Muscle of leg (tissue), 11 donors: Measurements from ENCODE around the gene NEGR1. TPM values are rescaled to one million over a fixed set of nuclear protein-coding genes. Genes with fewer than 3 reads are reported as not detected.
A peak's percentile ranks its signal among the peaks of the same experiment; 100 is the strongest.

Source experiments
- DNase-seq: peaks from one replicate; pipeline ENCODE4 v3.0.0; 2013
- H3K27ac ChIP-seq: one replicate; pipeline ENCODE4 v1.5.1; 2013; ENCODE audit warnings: mild to moderate bottlenecking, low read length, control low read depth
- H3K27me3 ChIP-seq: one replicate; pipeline ENCODE4 v1.6.1; 2013; ENCODE audit warnings: low read length; ENCODE audit not compliant: control insufficient read depth, insufficient read depth
- H3K36me3 ChIP-seq: one replicate; pipeline ENCODE4 v1.6.1; 2013; ENCODE audit warnings: low read length; ENCODE audit not compliant: control insufficient read depth, insufficient read depth
- H3K4me1 ChIP-seq: one replicate; pipeline ENCODE4 v1.6.1; 2013; ENCODE audit warnings: low read length; ENCODE audit not compliant: control insufficient read depth, insufficient read depth
- H3K4me3 ChIP-seq: one replicate; pipeline ENCODE4 v1.5.1; 2013; ENCODE audit warnings: low read length, control low read depth
- H3K9me3 ChIP-seq: replicated peaks from 2 replicates; pipeline ENCODE4 v1.6.1; 2013; ENCODE audit warnings: low read depth, low read length; ENCODE audit not compliant: control insufficient read depth
- WGBS: methylation state at CpG from one replicate; pipeline ENCODE4 v1.1.5; 2013; ENCODE audit warnings: missing lambda C conversion rate; ENCODE audit not compliant: insufficient coverage; 5-methylcytosine and 5-hydroxymethylcytosine counted together
- polyA plus RNA-seq, 8 donors: library from polyadenylated mRNA; unstranded; fragments of 120-200 nt; gene quantifications; one replicate each; pipeline versions ENCODE4 v1.2.1 to v1.2.3, GENCODE V29; 2013; ENCODE audit warnings: inconsistent platforms in 1 of 8, low replicate concordance in 1 of 8; ENCODE audit not compliant: insufficient read length in 8 of 8, insufficient read depth in 1 of 8
- total RNA-seq: library from RNA; stranded (reverse); fragments of 120-200 nt; gene quantifications from one replicate; pipeline ENCODE4 v1.2.4, GENCODE V29; 2013

The NEGR1 gene
- total and polyA plus RNA-seq, 9 donors = 15.5 to 24.1 (median 22.1) TPM

- Histone ChIP-seq H3K4me1 (no peaks in the 10 kb centered on the region), H3K36me3 (no peaks in the 10 kb centered on the region), H3K4me3 (no peak overlapping the region), H3K27ac (no peak overlapping the region), H3K9me3 (no peaks in the 10 kb centered on the region), H3K27me3 (no peaks in the 10 kb centered on the region)
- no peak for DNase-seq
- no CpG with 5 or more reads among the region's 3 CpGs for WGBS
Measured at GRCh38 chr1:72101840-72102632, 180.3 kb downstream of the NEGR1 start.

- H3K36me3 ChIP-seq = no peaks in the 10 kb centered on the region
- DNase-seq = no peak
- no peak overlapping the region for H3K27ac ChIP-seq
- H3K4me1 ChIP-seq = no peaks in the 10 kb centered on the region
- no peaks in the 10 kb centered on the region for H3K9me3 ChIP-seq
- H3K27me3 ChIP-seq = no peaks in the 10 kb centered on the region
- WGBS = 100% methylated on average over 1 of the region's 2 CpGs
- H3K4me3 ChIP-seq = no peak overlapping the region
Measured at GRCh38 chr1:72100771-72101170, 181.6 kb downstream of the NEGR1 start.

- H3K4me1 ChIP-seq = no peaks in the 10 kb centered on the region
- H3K27me3 ChIP-seq = no peaks in the 10 kb centered on the region
- no peaks in the 10 kb centered on the region for H3K9me3 ChIP-seq
- H3K4me3 ChIP-seq = no peak overlapping the region
- 63% methylated on average over 1 of the region's 4 CpGs for WGBS
- H3K36me3 ChIP-seq = no peaks in the 10 kb centered on the region
- peak overlapping the region; percentile 56 for H3K27ac ChIP-seq
- peak; percentile 69 for DNase-seq
Measured at GRCh38 chr1:72097851-72098570, 184.3 kb downstream of the NEGR1 start.

GRCh38 chr1:72094209-72094608 is 188.1 kb downstream of the NEGR1 start:
- Histone ChIP-seq H3K4me1 (no peaks in the 10 kb centered on the region), H3K36me3 (no peaks in the 10 kb centered on the region), H3K27me3 (no peaks in the 10 kb centered on the region), H3K4me3 (no peak overlapping the region), H3K9me3 (no peaks in the 10 kb centered on the region), H3K27ac (no peak overlapping the region)
- no peak for DNase-seq
- WGBS = no CpG with 5 or more reads among the region's 2 CpGs

GRCh38 chr1:72086394-72086793 is 195.9 kb downstream of the NEGR1 start:
- DNase-seq = no peak
- WGBS = no CpG with 5 or more reads among the region's 3 CpGs
- H3K27ac ChIP-seq = no peak overlapping the region
- H3K4me3 ChIP-seq = no peak overlapping the region
- no peaks in the 10 kb centered on the region for H3K9me3 ChIP-seq
- H3K36me3 ChIP-seq = no peaks in the 10 kb centered on the region
- H3K4me1 ChIP-seq = no peaks in the 10 kb centered on the region
- no peaks in the 10 kb centered on the region for H3K27me3 ChIP-seq

GRCh38 chr1:72075425-72075824 is 206.9 kb downstream of the NEGR1 start:
- no peaks in the 10 kb centered on the region for H3K4me1 ChIP-seq
- H3K4me3 ChIP-seq = no peak overlapping the region
- no peak overlapping the region for H3K27ac ChIP-seq
- no peaks in the 10 kb centered on the region for H3K9me3 ChIP-seq
- no peak for DNase-seq
- H3K27me3 ChIP-seq = no peaks in the 10 kb centered on the region
- no peaks in the 10 kb centered on the region for H3K36me3 ChIP-seq

GRCh38 chr1:72066431-72066830 is 215.9 kb downstream of the NEGR1 start:
- H3K4me1 ChIP-seq = no peaks in the 10 kb centered on the region
- peak; percentile 9 for DNase-seq
- 66% methylated on average over 4 of the region's 7 CpGs for WGBS
- no peaks in the 10 kb centered on the region for H3K27me3 ChIP-seq
- no peaks in the 10 kb centered on the region for H3K36me3 ChIP-seq
- no peak overlapping the region for H3K4me3 ChIP-seq
- no peaks in the 10 kb centered on the region for H3K9me3 ChIP-seq
- H3K27ac ChIP-seq = no peak overlapping the region

- Histone ChIP-seq H3K36me3 (no peaks in the 10 kb centered on the region), H3K27ac (no peak overlapping the region), H3K27me3 (no peaks in the 10 kb centered on the region), H3K4me1 (no peaks in the 10 kb centered on the region), H3K9me3 (no peaks in the 10 kb centered on the region), H3K4me3 (no peak overlapping the region)
- WGBS = no CpG with 5 or more reads among the region's 3 CpGs
- no peak for DNase-seq
Measured at GRCh38 chr1:72064196-72065075, 217.9 kb downstream of the NEGR1 start.

- WGBS = 95% methylated on average over 3 of the region's 7 CpGs
- H3K9me3 ChIP-seq = no peaks in the 10 kb centered on the region
- no peaks in the 10 kb centered on the region for H3K36me3 ChIP-seq
- no peak for DNase-seq
- H3K27me3 ChIP-seq = no peaks in the 10 kb centered on the region
- H3K4me1 ChIP-seq = no peaks in the 10 kb centered on the region
- no peak overlapping the region for H3K4me3 ChIP-seq
- H3K27ac ChIP-seq = no peak overlapping the region
Measured at GRCh38 chr1:72063364-72064044, 218.8 kb downstream of the NEGR1 start.
